ENCODE data around the gene SEMA3E. TPM values are rescaled to one million over a fixed set of nuclear protein-coding genes. Genes with fewer than 3 reads are reported as not detected.
"Not testable (repeated sequence)": the region's sequence is repeated elsewhere in the genome, so short reads cannot be mapped to it uniquely, and the experiment has no call there.

Gene SEMA3E
- total RNA-seq, 2 donors from 2014 or later, result 0.07 to 0.59 TPM

- no peak for DNase-seq (ENCODE audit: low spot score)
- Histone ChIP-seq H3K27ac (no peak overlapping the region), H3K4me3 (no peak overlapping the region), H3K27me3 (no peaks in the 10 kb centered on the region), H3K9me3 (no peaks in the 10 kb centered on the region), H3K4me1 (no peaks in the 10 kb centered on the region), H3K36me3 (no peaks in the 10 kb centered on the region)
- no peak for TF ChIP-seq CTCF (IDR thresholded peaks at IDR 0.05)
Observed at GRCh38 chr7:83691095-83691494, 42.2 kb upstream of the SEMA3E start.

GRCh38 chr7:83689855-83690254 is 40.9 kb upstream of the SEMA3E start:
- Histone ChIP-seq H3K4me3 (no peak overlapping the region), H3K4me1 (no peaks in the 10 kb centered on the region), H3K36me3 (no peaks in the 10 kb centered on the region), H3K27ac (no peak overlapping the region), H3K27me3 (no peaks in the 10 kb centered on the region), H3K9me3 (no peaks in the 10 kb centered on the region)
- no peak for DNase-seq (ENCODE audit: low spot score)
- no peak for TF ChIP-seq CTCF (IDR thresholded peaks at IDR 0.05)

- DNase-seq (ENCODE audit: low spot score), result no peak
- no peaks in the 10 kb centered on the region for H3K4me1 ChIP-seq
- no peaks in the 10 kb centered on the region for H3K27me3 ChIP-seq
- no peak overlapping the region for H3K27ac ChIP-seq
- H3K9me3 ChIP-seq, result no peaks in the 10 kb centered on the region
- TF ChIP-seq CTCF (IDR thresholded peaks at IDR 0.05), result no peak
- H3K36me3 ChIP-seq, result no peaks in the 10 kb centered on the region
- no peak overlapping the region for H3K4me3 ChIP-seq
Observed at GRCh38 chr7:83686416-83686815, 37.5 kb upstream of the SEMA3E start.

GRCh38 chr7:83684928-83685327 is 36.0 kb upstream of the SEMA3E start:
- Histone ChIP-seq H3K27ac (no peak overlapping the region), H3K9me3 (no peaks in the 10 kb centered on the region), H3K4me1 (no peaks in the 10 kb centered on the region), H3K27me3 (no peaks in the 10 kb centered on the region), H3K4me3 (no peak overlapping the region), H3K36me3 (no peaks in the 10 kb centered on the region)
- TF ChIP-seq CTCF (IDR thresholded peaks at IDR 0.05), result no peak
- no peak for DNase-seq (ENCODE audit: low spot score)

- DNase-seq (ENCODE audit: low spot score), result no peak
- H3K9me3 ChIP-seq, result no peaks in the 10 kb centered on the region
- H3K27me3 ChIP-seq, result no peaks in the 10 kb centered on the region
- H3K36me3 ChIP-seq, result no peaks in the 10 kb centered on the region
- no peaks in the 10 kb centered on the region for H3K4me1 ChIP-seq
- TF ChIP-seq CTCF (IDR thresholded peaks at IDR 0.05), result no peak
- no peak overlapping the region for H3K4me3 ChIP-seq
- no peak overlapping the region for H3K27ac ChIP-seq
Observed at GRCh38 chr7:83681200-83681778, 32.4 kb upstream of the SEMA3E start.

GRCh38 chr7:83677180-83677866 is 28.4 kb upstream of the SEMA3E start:
- Histone ChIP-seq H3K4me1 (no peaks in the 10 kb centered on the region), H3K4me3 (no peak overlapping the region), H3K36me3 (no peaks in the 10 kb centered on the region), H3K27me3 (no peaks in the 10 kb centered on the region), H3K9me3 (no peaks in the 10 kb centered on the region), H3K27ac (no peak overlapping the region)
- TF ChIP-seq CTCF (IDR thresholded peaks at IDR 0.05), result no peak
- DNase-seq (ENCODE audit: low spot score), result no peak

GRCh38 chr7:83673291-83673690 is 24.4 kb upstream of the SEMA3E start:
- H3K27ac ChIP-seq; DNase-seq (ENCODE audit: low spot score); H3K4me3 ChIP-seq; H3K27me3 ChIP-seq; H3K9me3 ChIP-seq; H3K36me3 ChIP-seq; H3K4me1 ChIP-seq: not testable (repeated sequence)

Data from right atrium auricular region (tissue), 2 donors.